NCI-H187 (cell line): ENCODE measurements around the gene MYMX.
"Not testable (repeated sequence)": the region's sequence is repeated elsewhere in the genome, so short reads cannot be mapped to it uniquely, and the experiment has no call there.

Source experiments
- DNase-seq, 2 experiments: peaks; one replicate each; lab custom pipeline; 2025; lab: John Stamatoyannopoulos, UW

The MYMX gene

DNA sequence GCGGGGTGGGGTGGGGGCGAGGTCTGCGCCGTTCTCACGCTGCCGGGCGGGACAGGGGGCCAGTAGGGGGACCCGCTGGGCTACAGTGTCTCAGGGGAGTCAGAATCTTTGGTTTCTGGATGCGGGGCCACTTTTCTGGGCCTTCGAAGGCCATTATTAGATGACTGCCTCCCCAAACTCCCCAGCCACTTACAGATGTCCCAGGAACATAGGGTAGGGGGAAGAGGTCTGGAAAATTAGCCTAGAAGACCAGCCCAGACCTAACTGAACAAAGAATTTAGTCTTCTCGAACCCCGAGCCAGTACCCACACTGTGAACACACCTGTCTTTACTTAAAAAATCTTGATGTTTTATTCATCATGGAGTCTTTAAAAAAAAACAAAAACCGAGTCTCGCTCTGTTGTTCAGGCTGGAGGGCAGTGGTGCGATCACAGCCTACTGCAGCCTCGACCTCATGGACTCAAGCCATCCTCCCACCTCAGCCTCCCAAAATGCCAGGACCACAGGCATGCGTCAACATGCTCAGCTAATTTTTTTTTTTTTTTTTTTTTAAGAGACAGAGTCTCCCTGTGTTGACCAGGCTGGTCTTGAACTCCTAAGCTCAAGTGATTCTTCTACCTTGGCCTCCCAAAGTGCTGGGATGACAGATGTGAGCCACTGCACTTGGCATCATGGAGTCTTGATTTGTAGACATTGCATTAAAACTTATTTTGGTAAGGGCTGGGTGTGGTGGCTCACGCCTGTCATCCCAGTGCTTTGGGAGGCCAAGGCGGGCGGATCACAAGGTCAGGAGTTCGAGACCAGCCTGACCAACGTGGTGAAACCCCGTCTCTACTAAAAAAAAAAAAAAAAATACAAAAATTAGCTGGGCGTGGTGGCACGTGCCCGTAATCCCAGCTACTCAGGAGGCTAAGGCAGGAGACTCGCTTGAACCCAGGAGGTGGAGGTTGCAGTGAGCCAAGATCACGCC, 3.4 kb downstream of the MYMX start:
- DNase-seq, result no peak

DNA sequence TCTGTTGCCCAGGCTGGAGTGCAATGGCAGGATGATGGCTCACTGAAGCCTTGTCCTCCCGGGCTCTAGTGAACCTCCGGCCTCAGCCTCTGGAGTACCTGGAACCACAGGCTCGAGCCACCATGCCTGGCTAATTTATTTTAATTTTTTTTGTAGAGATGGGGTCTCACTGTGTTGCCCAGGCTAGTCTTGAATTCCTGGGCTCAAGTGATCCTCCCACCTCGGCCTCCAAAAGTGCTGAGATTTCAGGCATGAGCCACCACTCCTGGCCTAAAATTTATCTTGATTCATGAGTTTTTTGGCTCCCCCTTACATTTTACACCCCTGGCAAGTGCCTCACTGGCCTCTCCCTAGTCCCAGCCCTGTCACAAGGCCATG, 4.2 kb downstream of the MYMX start:
- DNase-seq, result no peak

DNA sequence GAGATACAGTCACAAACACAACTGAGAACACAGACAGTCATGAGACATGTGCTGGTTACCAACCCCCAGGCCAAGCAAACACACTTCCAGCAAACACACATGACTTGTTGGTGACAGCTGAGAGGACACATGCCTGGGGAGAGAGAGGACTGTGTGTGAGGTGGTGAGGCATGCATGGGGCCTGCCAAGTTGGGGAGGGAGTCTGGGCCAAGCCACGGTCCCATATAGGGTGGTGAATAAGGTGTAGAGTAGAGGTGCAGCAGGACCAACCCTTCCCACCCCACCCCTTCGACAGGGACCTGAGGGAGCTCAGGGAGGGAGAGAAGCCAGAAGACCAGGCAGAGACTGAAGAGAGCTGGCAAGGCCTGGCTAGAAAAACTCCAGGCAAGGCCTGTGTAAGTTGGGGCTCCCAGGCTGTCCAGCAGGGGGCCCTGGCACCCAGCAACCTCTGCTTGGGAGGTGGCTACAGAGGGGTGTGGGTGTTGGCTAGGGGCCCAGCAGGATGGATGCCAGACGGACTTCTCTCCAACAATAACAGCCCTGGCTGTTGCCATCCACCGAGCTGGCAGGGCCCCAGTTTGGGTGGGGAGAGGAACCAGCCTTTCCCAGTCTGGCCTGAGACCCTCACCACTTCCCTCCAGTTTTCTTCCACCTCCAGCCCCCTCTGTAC, 4.7 kb downstream of the MYMX start:
- DNase-seq, result no peak

DNA sequence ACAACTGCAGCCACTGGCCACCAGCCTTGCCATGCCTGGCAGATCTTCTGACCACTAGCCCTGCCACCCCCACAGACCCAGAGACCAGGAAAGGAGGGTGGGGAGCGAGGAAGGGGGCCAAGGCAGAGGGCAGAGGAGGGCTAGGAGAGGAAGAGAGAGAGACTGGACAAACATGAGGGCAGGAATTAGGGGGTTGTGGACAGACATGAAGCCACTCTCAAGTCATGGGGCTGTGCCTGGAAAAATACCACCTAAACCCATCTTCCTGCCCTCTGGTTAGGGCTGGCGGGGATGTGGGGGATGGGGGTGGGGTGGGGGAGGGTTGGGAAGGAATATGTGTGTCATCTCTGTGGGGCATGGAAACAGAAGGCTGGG, 5.2 kb downstream of the MYMX start:
- DNase-seq, result no peak

DNA sequence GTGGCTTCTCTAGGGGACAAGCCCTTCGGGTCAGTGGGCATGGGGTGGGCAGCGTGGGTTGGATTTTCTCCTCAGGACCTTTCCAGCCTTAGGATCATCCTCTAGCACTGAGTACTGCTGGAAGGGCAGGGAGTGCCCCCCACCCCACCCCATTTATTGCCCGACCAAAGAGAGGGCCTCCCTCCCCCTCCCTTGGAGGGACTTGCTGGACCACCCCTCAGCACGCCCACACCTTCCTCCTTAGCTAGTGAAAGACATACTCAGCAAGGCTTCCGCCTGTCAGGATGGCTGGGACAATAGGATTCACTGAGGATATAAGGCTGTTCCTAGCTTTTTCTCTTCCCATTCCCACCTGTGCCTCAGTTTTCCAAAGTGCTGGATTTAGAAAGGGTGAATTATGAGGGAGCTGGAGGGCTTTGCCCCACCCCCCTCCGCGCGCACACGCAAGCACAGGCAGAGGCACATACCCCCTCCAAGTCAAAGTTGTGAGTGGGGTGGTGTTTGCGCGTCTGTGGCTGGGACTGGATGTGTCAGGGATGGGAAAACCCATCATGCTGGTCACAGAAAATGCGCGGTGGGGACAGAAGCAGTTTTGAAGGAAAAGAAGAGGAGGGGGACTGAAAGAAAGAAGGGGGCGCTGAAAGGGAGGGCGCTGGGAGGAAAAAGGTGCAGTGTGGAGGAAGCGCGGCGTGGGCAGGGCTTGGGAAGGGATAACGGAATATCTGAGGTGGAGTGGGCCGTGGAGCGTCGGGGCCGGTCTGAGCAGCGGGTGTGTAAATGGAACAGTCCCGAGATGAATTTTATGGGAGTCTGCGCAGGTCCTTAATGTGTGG, 6.0 kb downstream of the MYMX start:
- DNase-seq, result no peak

DNA sequence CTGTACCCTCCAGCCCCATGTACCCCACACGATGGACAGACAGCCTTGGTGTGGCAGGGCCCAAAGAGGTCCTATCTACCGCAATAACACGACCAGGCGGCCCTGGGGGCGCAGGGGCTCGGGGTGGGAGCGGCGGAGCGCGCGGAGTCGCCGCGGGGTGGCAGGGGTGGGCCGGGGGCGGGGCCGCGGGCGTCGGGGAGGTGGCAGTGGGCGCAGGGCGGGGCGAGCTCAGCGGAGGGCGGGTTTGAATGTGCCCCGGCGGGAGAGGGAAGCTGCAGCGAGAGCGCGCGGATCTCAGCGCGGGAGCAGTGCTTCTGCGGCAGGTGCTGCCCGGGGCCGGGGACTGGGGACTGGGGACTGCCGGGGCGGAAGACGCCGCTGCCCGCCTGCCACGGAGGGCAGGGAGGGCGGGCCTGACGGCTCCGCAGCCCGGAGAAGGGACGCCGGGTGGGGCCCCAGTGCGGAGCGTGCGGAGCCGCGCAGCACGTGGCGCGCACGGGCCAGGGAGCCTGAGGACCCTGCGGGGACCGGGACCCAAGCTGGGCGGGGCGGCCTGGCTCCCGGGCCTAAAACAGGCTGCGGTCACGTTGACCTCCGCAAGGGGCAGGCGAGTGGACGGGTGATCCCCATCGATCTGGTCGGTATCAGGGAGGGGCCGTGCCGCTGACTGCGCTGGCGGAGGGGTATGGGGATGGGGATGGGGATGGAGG, 6.7 kb downstream of the MYMX start, which contains the start of gene SLC29A1:
Gene SLC29A1 (plus strand): TSS at position 277 of the 710 bp plus-strand sequence. CDS start 3,719 bp downstream, outside the sequence.
- peak in 1 of 2 experiments; percentile 57 for DNase-seq

DNA sequence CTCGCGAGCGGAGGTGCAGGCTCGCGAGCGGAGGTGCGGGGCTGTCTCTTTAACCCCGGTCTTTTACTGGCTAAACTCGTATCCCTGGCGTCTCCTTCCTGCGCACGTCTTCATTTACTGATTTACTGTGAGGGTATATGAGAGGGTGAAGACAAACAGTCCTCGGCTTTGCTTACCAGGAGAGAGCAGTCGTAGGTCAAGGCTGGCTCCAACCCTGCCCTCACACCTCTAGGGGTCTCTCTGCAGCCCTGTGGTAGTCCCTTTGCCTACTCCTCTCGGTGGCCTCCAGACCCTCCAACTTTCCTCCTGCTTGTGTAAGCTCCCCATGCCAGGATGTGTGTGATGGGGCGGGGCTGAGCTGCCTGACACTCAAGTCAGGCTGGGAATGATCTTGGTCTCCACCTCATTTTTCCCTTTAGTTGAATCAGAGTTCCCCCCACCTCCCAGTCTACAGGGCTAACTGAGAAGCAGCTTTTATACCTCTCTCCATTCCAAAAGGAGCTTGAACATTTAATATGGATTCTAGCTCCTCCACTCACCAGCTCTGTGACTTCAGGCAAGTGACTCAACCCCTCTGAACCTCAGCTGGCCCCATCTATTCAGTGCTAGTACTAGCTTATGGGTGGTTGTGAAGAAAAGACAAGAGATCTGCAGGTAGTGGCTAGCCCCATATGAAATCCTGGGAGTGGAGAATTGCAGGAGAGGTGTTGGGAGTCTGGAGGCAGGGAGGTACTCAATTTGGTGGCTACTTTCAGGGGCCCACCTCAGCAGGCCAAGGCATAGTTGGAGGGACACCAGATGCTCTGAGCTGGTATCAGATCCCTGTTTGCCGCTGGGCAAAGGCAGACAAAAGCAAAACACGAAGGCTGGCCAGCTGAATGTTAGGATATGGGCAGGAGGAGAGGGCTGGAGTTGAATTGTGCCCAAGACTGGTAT, 7.6 kb downstream of the MYMX start:
- DNase-seq, result no peak

DNA sequence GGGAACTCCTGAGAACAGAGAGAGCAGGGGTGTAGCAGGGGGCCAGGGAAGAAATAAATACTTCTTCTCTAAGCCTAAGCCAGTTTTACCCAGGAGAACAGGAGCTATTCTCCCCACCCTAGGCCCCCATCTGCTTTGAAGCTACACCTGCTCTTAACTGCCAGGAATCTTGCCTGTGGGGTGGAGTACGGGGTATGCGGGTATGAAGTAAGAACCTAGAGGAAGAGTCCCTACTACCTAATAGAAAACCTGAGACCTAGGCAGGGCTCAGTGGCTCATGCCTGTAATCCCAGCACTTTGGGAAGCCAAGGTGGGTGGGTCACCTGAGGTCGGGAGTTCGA, 8.2 kb downstream of the MYMX start:
- no peak for DNase-seq

DNA sequence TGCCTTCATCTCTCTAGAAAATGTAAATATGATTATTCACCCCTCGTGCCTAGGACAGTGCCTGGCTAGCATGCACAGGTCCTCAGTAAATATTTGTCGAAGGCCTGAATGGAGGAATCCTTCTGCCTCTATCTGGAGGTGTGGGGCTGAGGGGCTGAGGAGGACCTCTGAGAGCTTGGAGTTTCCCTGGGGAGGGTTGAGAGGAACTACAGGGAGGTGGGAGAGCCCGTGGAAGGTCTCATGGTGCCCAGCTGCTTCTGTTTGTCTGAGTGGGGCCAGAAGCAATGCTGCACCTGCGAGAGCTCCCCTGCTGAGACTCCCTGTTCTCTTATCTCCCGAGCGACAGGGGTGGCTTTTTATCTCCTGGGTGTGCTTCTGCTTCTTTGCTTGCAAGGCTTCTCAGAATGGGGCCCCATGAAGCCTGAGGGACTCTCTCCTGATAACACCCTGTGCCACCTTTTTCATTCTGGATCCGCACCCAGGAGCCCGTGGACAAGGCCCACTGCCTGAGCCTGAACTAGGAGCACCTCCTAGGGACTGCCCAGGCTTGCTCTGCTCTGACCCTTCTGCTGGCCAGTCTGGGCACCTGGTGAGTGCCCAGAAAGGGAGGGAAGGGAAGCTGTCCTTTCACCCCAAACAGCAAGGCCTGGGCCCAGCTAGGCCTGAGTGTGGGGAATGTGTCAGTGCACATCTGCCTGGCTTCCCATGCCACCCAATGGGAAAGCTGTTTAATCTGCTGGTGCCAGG, 9.0 kb downstream of the MYMX start:
- DNase-seq, result no peak

DNA sequence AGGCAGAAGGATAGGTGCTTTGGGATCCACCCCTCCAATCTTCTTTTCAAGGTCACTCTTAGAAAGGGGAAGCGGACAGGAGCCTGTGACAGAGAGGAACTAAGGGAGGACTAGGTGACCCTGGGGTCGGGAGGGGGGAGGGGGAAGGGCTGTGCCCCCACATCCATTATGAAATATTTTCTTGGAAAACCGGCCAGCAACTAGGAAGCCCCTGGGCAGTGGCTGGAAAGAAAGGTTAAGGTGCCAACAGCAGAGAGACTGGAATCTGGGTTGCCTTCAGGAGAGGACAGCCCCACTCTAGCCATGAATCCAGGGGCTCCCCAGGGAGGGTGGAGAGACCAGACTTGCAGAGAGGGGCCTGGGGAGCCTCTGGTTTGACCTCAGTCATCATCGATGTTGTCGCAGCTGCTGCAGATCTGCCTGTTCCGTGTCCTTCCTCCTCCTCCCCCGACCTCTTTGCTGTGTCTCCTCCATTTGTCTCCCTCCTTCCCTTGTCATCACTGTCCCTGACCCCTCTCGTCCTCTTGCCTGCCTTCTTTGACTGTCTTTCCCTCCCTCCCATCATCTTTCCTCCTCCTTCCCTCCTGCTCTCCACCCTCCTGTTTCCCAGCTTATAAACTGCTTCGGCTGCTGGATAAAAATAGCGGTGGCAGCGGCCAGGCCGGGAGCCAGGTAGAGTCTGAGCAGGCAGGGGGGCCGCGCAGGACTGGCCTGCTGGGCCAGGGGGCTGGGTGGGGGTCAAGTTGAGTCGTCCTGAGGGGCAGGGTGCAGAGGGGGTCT, 9.8 kb downstream of the MYMX start:
- DNase-seq, result no peak

DNA sequence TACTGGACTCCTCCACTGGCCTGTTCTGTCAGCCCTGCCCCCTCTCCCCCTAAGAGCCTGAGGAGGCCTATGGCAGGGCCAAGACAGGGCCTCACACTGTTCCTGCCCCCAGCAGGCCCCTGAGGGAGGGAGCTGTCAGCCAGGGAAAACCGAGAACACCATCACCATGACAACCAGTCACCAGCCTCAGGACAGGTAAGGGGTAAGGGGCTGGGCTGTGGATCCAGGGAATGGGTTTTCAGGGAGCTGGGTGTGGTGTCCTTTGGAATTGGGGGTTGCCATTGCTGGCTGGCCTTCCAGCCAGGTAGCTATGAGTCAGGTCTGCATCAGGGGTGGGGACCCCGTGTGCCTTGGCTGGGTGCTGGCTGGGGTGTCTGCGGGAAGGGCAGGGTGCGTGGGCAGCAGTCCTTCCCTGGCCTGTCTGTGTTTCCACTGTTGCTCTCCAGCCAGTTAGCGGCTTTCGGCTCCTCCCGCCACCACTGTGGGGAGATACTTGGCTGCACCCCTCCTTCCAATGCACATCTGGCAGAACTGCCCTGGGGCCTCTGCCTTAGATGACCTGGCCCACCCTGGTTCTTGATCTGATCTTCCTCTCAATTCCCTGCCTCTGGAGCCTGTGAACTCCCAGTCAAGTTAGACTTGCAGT, 10.5 kb downstream of the MYMX start:
- no peak for DNase-seq

DNA sequence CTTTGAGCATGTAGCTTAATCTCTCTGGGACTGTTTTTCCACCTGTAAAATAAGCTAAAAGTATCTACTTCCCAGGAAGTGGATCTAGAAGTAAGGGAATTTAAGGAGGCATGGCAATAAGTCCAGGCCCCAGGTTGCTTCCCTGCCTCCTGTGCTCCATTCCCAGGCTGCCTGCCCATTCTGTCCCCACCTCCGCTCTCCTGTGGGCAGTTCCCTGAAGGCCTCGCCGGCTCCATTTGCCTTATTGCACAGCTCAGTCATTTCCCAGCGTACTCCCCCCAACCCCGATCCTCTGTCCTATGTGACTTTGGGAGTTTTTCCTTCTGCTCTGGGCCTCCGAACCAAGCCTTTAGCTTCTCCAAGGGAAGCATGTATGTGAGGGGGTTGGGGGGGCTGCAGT, 11.3 kb downstream of the MYMX start:
- DNase-seq, result no peak

DNA sequence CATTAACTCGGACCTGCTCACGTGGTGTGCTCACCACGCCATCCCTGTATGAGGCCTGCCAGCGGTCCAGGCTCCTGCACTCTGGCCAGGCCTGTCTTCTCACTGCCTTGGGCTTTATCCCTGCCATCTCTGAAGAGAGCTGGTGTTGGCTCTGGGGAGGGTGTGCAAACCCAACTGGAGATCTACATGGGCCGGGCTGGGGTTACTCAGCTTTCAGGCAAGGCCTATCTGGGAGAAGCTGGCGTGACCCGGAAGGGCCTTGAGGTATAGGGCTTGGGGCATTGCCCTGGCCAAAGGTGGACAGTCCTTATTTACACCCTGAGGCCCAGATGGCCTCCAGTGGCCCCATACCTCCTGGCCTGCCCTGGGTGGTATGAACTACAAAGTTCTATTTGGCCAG, 11.7 kb downstream of the MYMX start:
- DNase-seq, result no peak

DNA sequence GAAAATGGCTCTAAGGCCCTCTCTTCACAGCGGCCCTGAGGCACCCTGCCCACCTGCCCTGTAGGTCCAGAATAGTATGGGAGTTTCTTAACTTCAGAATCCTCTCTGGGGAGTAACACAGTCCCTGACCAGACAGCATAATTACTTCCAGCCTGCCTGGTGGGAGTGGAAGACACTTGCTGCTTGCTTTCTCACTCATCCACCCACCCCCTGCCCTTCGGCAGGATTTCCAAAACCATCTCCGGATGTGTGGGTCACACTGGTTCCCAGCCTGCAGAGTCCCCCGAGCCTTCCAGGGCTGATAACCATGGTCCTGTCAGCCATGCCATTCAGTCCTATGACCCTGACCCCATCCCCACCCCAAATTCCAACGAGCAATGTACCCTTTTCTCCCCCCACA, 12.1 kb downstream of the MYMX start:
- DNase-seq, result no peak

DNA sequence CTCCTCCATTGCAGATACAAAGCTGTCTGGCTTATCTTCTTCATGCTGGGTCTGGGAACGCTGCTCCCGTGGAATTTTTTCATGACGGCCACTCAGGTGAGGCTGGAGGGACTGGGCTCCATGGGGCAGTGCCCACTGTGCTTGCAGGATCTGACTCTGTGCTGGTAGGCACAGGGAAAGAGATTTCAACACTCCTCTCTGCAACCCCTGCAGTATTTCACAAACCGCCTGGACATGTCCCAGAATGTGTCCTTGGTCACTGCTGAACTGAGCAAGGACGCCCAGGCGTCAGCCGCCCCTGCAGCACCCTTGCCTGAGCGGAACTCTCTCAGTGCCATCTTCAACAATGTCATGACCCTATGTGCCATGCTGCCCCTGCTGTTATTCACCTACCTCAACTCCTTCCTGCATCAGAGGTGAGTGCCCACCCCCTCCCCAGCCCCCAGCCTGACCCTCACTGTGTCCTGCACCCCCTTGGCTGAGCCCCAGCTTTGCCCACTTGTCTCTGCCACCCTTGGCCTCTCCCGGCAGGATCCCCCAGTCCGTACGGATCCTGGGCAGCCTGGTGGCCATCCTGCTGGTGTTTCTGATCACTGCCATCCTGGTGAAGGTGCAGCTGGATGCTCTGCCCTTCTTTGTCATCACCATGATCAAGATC, 12.8 kb downstream of the MYMX start:
- DNase-seq, result no peak

DNA sequence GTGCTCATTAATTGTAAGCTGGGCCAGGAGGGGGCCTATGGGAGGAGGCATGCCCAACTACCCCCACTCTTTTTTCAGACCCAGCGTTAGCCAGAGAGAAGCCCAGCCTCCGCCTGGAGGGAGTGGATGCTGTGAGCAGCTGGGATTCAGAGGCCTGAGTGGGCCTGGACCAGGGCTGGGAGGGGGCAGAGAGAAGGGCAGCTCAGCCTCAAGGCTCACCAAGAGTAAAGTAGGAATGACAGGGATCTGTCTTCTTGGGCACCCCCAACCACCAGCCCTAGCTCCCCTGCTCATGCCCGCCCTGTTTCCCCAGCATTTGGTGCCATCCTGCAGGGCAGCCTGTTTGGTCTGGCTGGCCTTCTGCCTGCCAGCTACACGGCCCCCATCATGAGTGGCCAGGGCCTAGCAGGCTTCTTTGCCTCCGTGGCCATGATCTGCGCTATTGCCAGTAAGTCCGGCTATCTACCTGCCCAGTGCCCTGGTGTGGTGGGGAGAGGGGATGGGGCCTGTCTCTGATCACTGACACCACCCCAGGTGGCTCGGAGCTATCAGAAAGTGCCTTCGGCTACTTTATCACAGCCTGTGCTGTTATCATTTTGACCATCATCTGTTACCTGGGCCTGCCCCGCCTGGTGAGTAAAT, 13.4 kb downstream of the MYMX start:
- DNase-seq, result no peak

DNA sequence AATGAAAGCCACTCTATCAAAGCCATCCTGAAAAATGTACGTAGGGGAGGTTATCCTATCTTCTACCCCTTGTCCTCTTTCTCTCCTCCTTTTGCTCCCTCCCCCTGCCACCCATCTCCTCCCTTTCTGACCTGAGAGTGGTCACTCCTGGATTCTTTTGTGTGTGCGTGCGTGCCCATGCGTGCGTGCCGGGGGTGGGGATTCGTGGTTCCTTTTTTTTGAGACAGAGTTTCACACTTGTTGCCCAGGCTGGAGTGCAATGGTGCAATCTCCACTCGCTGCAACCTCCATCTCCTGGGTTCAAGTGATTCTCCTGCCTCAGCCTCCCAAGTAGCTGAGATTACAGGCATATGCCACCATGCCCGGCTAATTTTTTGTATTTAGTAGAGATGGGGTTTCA, 14.7 kb downstream of the MYMX start:
- DNase-seq, result not testable (repeated sequence)
